HUES6 (cell line): Measurements from ENCODE around the gene UGT1A5.

Source experiments
- H3K27ac ChIP-seq: 2 replicates; pipeline ENCODE4 v1.7.0; 2013; ENCODE audit warnings: low read depth, mild to moderate bottlenecking, low read length, inconsistent platforms
- H3K27me3 ChIP-seq: 2 replicates; pipeline ENCODE4 v1.6.1; 2013; ENCODE audit warnings: low read length; ENCODE audit not compliant: control insufficient read depth, insufficient read depth
- H3K36me3 ChIP-seq: 2 replicates; pipeline ENCODE4 v1.6.1; 2013; ENCODE audit warnings: low read length; ENCODE audit not compliant: control insufficient read depth, insufficient read depth
- H3K4me1 ChIP-seq: 2 replicates; pipeline ENCODE4 v1.6.1; 2013; ENCODE audit warnings: low read length; ENCODE audit not compliant: control insufficient read depth, insufficient read depth
- H3K4me3 ChIP-seq: 2 replicates; pipeline ENCODE4 v1.5.1; 2013; ENCODE audit warnings: low read depth, low read length
- H3K9ac ChIP-seq: one replicate; pipeline ENCODE4 v1.6.1; 2013; ENCODE audit warnings: mild to moderate bottlenecking, low read length
- H3K9me3 ChIP-seq: 2 replicates; pipeline ENCODE4 v1.6.1; 2013; ENCODE audit warnings: low read depth, low read length; ENCODE audit not compliant: control insufficient read depth, insufficient read depth

UGT1A5 gene

GRCh38 chr2:233680361-233681045 lies 32.2 kb upstream of the UGT1A5 start:
- no peak overlapping the region for H3K27ac ChIP-seq
- H3K4me1 ChIP-seq, result no peaks in the 10 kb centered on the region
- no peaks in the 10 kb centered on the region for H3K36me3 ChIP-seq
- no peaks in the 10 kb centered on the region for H3K9me3 ChIP-seq
- H3K27me3 ChIP-seq, result no peaks in the 10 kb centered on the region
- H3K9ac ChIP-seq, result no peak overlapping the region
- H3K4me3 ChIP-seq, result no peak overlapping the region

GRCh38 chr2:233681521-233682099 lies 31.1 kb upstream of the UGT1A5 start, which contains the start of gene UGT1A7:
Gene UGT1A7, plus strand, starts transcription at chr2:233681901. Its CDS starts 37 bp downstream, at chr2:233681938.
- Histone ChIP-seq H3K9ac (no peak within 1 kb of the TSS), H3K9me3 (no peaks in the 10 kb centered on the region), H3K27me3 (no peaks in the 10 kb centered on the region), H3K36me3 (no peaks in the 10 kb centered on the region), H3K4me1 (no peaks in the 10 kb centered on the region), H3K27ac (no peak within 1 kb of the TSS), H3K4me3 (no peak within 1 kb of the TSS)

GRCh38 chr2:233684640-233685039 lies 28.1 kb upstream of the UGT1A5 start:
- Histone ChIP-seq H3K36me3 (no peaks in the 10 kb centered on the region), H3K9ac (no peak overlapping the region), H3K4me1 (no peaks in the 10 kb centered on the region), H3K4me3 (no peak overlapping the region), H3K27ac (no peak overlapping the region), H3K27me3 (no peaks in the 10 kb centered on the region), H3K9me3 (no peaks in the 10 kb centered on the region)

GRCh38 chr2:233686928-233687327 lies 25.8 kb upstream of the UGT1A5 start:
- Histone ChIP-seq H3K27ac (no peak overlapping the region), H3K9ac (no peak overlapping the region), H3K27me3 (no peaks in the 10 kb centered on the region), H3K4me1 (peaks cover 9% of the 10 kb centered on the region), H3K36me3 (no peaks in the 10 kb centered on the region), H3K9me3 (no peaks in the 10 kb centered on the region), H3K4me3 (no peak overlapping the region)

- Histone ChIP-seq H3K27ac (no peak overlapping the region), H3K27me3 (no peaks in the 10 kb centered on the region), H3K4me3 (no peak overlapping the region), H3K36me3 (no peaks in the 10 kb centered on the region), H3K9ac (no peak overlapping the region), H3K9me3 (no peaks in the 10 kb centered on the region), H3K4me1 (peaks cover 12% of the 10 kb centered on the region)
These were observed 24.4 kb upstream of the UGT1A5 start for GRCh38 chr2:233688341-233688740.

- no peak overlapping the region for H3K27ac ChIP-seq
- H3K4me3 ChIP-seq, result no peak overlapping the region
- H3K9ac ChIP-seq, result no peak overlapping the region
- H3K9me3 ChIP-seq, result no peaks in the 10 kb centered on the region
- peaks cover 12% of the 10 kb centered on the region for H3K4me1 ChIP-seq
- no peaks in the 10 kb centered on the region for H3K27me3 ChIP-seq
- H3K36me3 ChIP-seq, result no peaks in the 10 kb centered on the region
These were observed 23.7 kb upstream of the UGT1A5 start for GRCh38 chr2:233689031-233689430.

DNA sequence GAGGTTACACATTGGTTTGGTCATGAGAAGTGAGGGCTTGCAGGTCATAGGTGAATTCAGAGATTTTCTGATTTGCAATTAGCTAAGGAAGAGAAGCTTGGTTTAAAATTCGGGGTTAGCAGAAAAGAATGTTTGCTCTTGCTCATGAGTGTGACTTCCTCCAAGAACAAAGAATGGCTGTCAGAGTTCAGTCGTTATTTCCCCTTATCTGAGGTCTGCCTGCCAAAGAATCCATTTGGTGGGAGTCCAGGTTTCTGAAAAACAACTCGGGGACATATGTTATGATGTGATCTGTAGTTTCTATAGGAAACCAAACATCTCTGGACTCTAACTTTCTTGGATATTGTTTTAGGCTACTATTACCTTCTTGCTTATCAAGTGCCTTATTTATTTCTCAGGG lies 23.2 kb upstream of the UGT1A5 start:
- H3K4me1 ChIP-seq, result peaks cover 12% of the 10 kb centered on the region
- H3K4me3 ChIP-seq, result no peak overlapping the region
- no peaks in the 10 kb centered on the region for H3K9me3 ChIP-seq
- no peaks in the 10 kb centered on the region for H3K36me3 ChIP-seq
- H3K27me3 ChIP-seq, result no peaks in the 10 kb centered on the region
- H3K27ac ChIP-seq, result no peak overlapping the region
- no peak overlapping the region for H3K9ac ChIP-seq

GRCh38 chr2:233690444-233690843 lies 22.3 kb upstream of the UGT1A5 start:
- H3K9ac ChIP-seq, result no peak overlapping the region
- no peaks in the 10 kb centered on the region for H3K27me3 ChIP-seq
- no peak overlapping the region for H3K27ac ChIP-seq
- H3K4me1 ChIP-seq, result peaks cover 12% of the 10 kb centered on the region
- no peaks in the 10 kb centered on the region for H3K9me3 ChIP-seq
- no peaks in the 10 kb centered on the region for H3K36me3 ChIP-seq
- no peak overlapping the region for H3K4me3 ChIP-seq

DNA sequence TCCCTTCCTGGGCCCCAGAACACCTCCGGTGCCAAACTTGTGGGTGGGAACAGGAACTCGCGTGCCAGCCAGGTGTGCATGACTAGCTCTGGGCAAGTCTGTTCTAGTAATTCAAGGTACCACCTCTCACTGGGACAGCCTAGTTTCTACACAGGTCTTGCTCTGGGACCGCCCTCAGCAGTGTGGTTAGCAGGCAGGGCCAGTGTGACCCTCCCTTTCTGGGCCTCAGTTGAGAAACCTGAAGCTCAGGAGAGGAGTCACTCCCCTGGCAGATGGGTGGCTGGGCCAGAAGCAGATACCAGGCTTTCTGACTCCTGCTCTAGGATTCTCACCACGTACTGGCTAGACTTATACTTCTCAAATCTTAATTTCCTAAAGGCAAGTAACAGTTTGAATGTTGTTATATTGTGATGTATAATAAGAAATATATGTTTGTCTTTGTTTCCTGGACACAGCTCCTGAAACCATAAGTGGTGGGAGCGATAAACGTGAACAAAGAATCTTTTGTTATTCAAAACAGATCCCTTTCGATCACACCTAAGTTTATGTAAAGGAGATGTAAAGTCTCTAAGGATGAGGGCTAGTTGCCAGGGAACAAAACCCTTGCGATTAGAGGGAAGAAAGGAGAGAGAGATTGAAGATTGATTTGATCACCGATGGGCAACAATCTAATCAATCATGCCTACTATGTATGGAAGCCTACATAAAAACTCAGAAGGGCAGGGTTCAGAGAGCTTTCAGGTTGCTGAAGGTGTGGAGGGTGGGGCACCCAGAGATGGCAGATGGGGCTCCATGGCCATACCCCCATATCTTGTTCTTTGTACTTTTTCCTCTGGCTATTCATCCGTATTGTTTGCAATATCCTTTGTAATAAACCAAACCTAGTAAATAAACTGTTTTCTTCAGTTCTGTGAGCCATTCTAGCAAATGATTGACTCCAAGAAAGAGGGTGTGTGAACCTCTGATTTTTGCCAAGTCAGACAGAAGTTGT lies 21.0 kb upstream of the UGT1A5 start:
- H3K27ac ChIP-seq, result no peak overlapping the region
- H3K27me3 ChIP-seq, result no peaks in the 10 kb centered on the region
- peaks cover 12% of the 10 kb centered on the region for H3K4me1 ChIP-seq
- no peaks in the 10 kb centered on the region for H3K9me3 ChIP-seq
- H3K36me3 ChIP-seq, result no peaks in the 10 kb centered on the region
- H3K4me3 ChIP-seq, result no peak overlapping the region
- H3K9ac ChIP-seq, result no peak overlapping the region

DNA sequence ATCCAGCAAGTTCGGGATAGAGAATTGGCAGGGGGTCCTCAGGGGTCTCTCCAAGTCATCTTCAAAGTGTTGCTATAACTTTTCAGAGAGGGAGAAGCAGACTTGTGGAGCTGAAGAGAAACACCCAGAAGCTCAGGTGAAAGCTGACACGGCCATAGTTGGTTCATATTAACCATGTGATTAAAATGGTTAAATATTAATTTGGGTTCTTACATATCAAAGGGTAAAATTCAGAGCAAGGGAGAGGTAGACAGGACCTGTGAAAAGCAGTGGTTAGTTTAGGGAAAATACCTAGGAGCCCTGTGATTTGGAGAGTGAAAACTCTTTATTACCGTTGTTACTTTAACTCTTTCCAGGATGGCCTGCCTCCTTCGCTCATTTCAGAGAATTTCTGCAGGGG lies 20.1 kb upstream of the UGT1A5 start, which contains the start of gene UGT1A6:
UGT1A6 (plus strand) TSS at position 243 of the 400 bp plus-strand sequence; CDS start at position 358, 115 bp downstream.
- H3K27ac ChIP-seq, result no peak within 1 kb of the TSS

DNA sequence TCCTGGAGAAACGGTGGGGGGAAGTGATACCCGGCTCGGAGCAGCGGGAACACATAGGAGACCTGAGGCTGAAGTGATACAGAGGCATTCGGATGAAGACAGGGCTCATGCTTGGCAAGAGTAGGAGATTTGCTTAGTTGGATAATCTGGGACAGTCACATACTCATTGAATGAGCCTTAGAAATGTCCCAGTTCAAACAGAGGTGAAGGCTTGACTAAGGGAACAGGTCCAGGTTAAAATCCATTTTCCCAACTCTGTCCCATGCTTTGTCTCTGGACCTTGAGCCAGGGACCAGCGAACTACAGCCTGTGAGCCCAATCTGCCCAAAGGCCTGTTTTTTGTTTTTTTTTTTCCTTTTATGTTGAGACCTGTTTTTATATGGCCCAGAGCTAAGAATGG lies 18.7 kb upstream of the UGT1A5 start:
- Histone ChIP-seq H3K4me3 (no peak overlapping the region), H3K4me1 (peaks cover 12% of the 10 kb centered on the region), H3K36me3 (no peaks in the 10 kb centered on the region), H3K9me3 (no peaks in the 10 kb centered on the region), H3K27ac (no peak overlapping the region), H3K9ac (no peak overlapping the region), H3K27me3 (no peaks in the 10 kb centered on the region)

More for the DNA sequence above, 20.1 kb upstream of the UGT1A5 start, which contains the start of gene UGT1A6:
- no peaks in the 10 kb centered on the region for H3K9me3 ChIP-seq
- H3K9ac ChIP-seq, result no peak within 1 kb of the TSS
- H3K4me3 ChIP-seq, result no peak within 1 kb of the TSS
- peaks cover 12% of the 10 kb centered on the region for H3K4me1 ChIP-seq
- H3K27me3 ChIP-seq, result no peaks in the 10 kb centered on the region
- H3K36me3 ChIP-seq, result no peaks in the 10 kb centered on the region
